CD14-positive monocyte (primary cell): ENCODE measurements around the gene GRID2. TPM values are rescaled to one million over a fixed set of nuclear protein-coding genes. Genes with fewer than 3 reads are reported as not detected.

Experiments
- DNase-seq, 3 donors: peaks; one replicate each; pipeline ENCODE4 v3.0.0-alpha.2; 2011 to 2022
- H2AFZ ChIP-seq: 2 replicates; pipeline ENCODE4 v1.6.0; 2012; ENCODE audit warnings: mild to moderate bottlenecking, low read depth, low read length, inconsistent platforms; ENCODE audit not compliant: insufficient read depth, poor library complexity, severe bottlenecking
- H3K27ac ChIP-seq, 2 donors: 1 replicate in 1 of 2; 2 replicates in 1 of 2; pipeline ENCODE4 v1.5.1; 2012 to 2013; ENCODE audit warnings: low read length in 2 of 2, control low read depth in 1 of 2, inconsistent platforms in 1 of 2, low read depth in 1 of 2, mild to moderate bottlenecking in 1 of 2
- H3K27me3 ChIP-seq, 2 donors: one replicate each; pipeline versions ENCODE4 v1.6.0 to v1.6.1; 2011 to 2013; ENCODE audit warnings: low read length in 2 of 2; ENCODE audit not compliant: control insufficient read depth in 2 of 2, insufficient read depth in 2 of 2
- H3K36me3 ChIP-seq, 2 donors: replicated peaks in 1 of 2; 1 replicate in 1 of 2; 2 replicates in 1 of 2; pipeline versions ENCODE4 v1.5.1 to v1.6.1; 2012 to 2013; ENCODE audit warnings: low read length in 2 of 2, control low read depth in 1 of 2, inconsistent platforms in 1 of 2, mild to moderate bottlenecking in 1 of 2; ENCODE audit not compliant: insufficient read depth in 2 of 2, control insufficient read depth in 1 of 2
- H3K4me1 ChIP-seq, 2 donors: 1 replicate in 1 of 2; 2 replicates in 1 of 2; pipeline versions ENCODE4 v1.5.1 to v1.6.1; 2012 to 2013; ENCODE audit warnings: low read length in 2 of 2, control low read depth in 1 of 2, inconsistent platforms in 1 of 2, mild to moderate bottlenecking in 1 of 2, moderate library complexity in 1 of 2; ENCODE audit not compliant: insufficient read depth in 2 of 2, control insufficient read depth in 1 of 2
- H3K4me2 ChIP-seq: replicated peaks from 2 replicates; pipeline ENCODE3; 2012; ENCODE audit warnings: low read length, moderate library complexity, mild to moderate bottlenecking; ENCODE audit not compliant: poor library complexity, severe bottlenecking; ENCODE audit errors: extremely low read depth
- H3K4me3 ChIP-seq, 3 experiments: fragments of 200-600 bp in 1 of 3; sonication (generic) in 1 of 3; replicated peaks in 1 of 3; 1 replicate in 2 of 3; 2 replicates in 1 of 3; pipeline ENCODE4 v1.5.1; 2011 to 2013; ENCODE audit warnings: low read length in 3 of 3, mild to moderate bottlenecking in 3 of 3, control low read depth in 2 of 3, low read depth in 2 of 3, inconsistent platforms in 1 of 3, moderate library complexity in 1 of 3
- H3K79me2 ChIP-seq: 2 replicates; pipeline ENCODE4 v1.6.0; 2012; ENCODE audit warnings: mild to moderate bottlenecking, control low read depth, inconsistent platforms, low read length, moderate library complexity; ENCODE audit not compliant: insufficient read depth
- H3K9ac ChIP-seq: 2 replicates; pipeline ENCODE4 v1.6.0; 2017; ENCODE audit warnings: low read length, mild to moderate bottlenecking; ENCODE audit not compliant: insufficient read depth, poor library complexity, severe bottlenecking
- H3K9me3 ChIP-seq, 2 donors: replicated peaks in 1 of 2; 1 replicate in 1 of 2; 2 replicates in 1 of 2; pipeline versions ENCODE4 v1.5.1 to v1.6.1; 2012 to 2013; ENCODE audit warnings: low read length in 2 of 2, control low read depth in 1 of 2; ENCODE audit not compliant: control insufficient read depth in 1 of 2, insufficient read depth in 1 of 2
- H4K20me1 ChIP-seq: 2 replicates; pipeline ENCODE4 v1.6.0; 2012; ENCODE audit warnings: mild to moderate bottlenecking, low read length, control low read depth, moderate library complexity; ENCODE audit not compliant: insufficient read depth
- H3K27ac Mint-ChIP-seq, 7 donors: one replicate each; pipeline ENCODE4 v1.8.0; 2020; ENCODE audit warnings: mild to moderate bottlenecking in 7 of 7, mixed read lengths in 7 of 7, moderate library complexity in 6 of 7, inconsistent platforms in 2 of 7
- H3K27me3 Mint-ChIP-seq, 3 donors: one replicate each; pipeline ENCODE4 v1.8.0; 2021 to 2022; ENCODE audit warnings: low read depth in 3 of 3, mild to moderate bottlenecking in 3 of 3, mixed read lengths in 3 of 3, moderate library complexity in 3 of 3, inconsistent platforms in 1 of 3
- H3K36me3 Mint-ChIP-seq, 2 donors: one replicate each; pipeline ENCODE4 v1.8.0; 2020; ENCODE audit warnings: mixed read lengths in 2 of 2, inconsistent platforms in 1 of 2, mild to moderate bottlenecking in 1 of 2
- H3K4me1 Mint-ChIP-seq: one replicate; pipeline ENCODE4 v1.8.0; 2020; ENCODE audit warnings: mild to moderate bottlenecking, mixed read lengths
- H3K4me3 Mint-ChIP-seq, 2 donors: one replicate each; pipeline ENCODE4 v1.8.0; 2020; ENCODE audit warnings: mild to moderate bottlenecking in 2 of 2, mixed read lengths in 2 of 2, moderate library complexity in 1 of 2
- H3K9me3 Mint-ChIP-seq, 7 donors: one replicate each; pipeline ENCODE4 v1.8.0; 2020 to 2022; ENCODE audit warnings: mixed read lengths in 7 of 7, mild to moderate bottlenecking in 6 of 7, moderate library complexity in 6 of 7, inconsistent platforms in 2 of 7
- CTCF ChIP-seq: fragments of 200-600 bp; IDR thresholded peaks from one replicate; pipeline ENCODE4 v1.8.0; 2022; ENCODE audit warnings: antibody characterized with exemption, mild to moderate bottlenecking
- WGBS: methylation state at CpG from one replicate; pipeline ENCODE4 v1.1.5; 2013; ENCODE audit warnings: missing lambda C conversion rate; ENCODE audit not compliant: insufficient coverage; 5-methylcytosine and 5-hydroxymethylcytosine counted together
- intact Hi-C, 2 donors: fragments of 100-400 bp; cut with micrococcal nuclease; formaldehyde crosslinking; loops; one replicate each; pipeline versions ENCODE4 v1.15.0 to v1.15.1; 2023
- polyA plus RNA-seq, 3 donors: library from polyadenylated mRNA; depleted of rRNA in 1 of 3; unstranded in 2 of 3; stranded (reverse) in 1 of 3; fragments of 300-500 nt in 2 of 3; fragments of >200 nt in 1 of 3; fragmentation: Illumina TruSeq in 2 of 3; gene quantifications; 1 replicate in 2 of 3; 2 replicates in 1 of 3; pipeline ENCODE4 v1.2.3, GENCODE V29; 2012 to 2021

GRID2 gene
- polyA plus RNA-seq, 3 donors, result not detected

GRCh38 chr4:93072292-93072691 is 768.5 kb downstream of the GRID2 start:
- no peak for TF ChIP-seq CTCF
- Histone ChIP-seq H3K79me2 (no peaks in the 10 kb centered on the region), H3K4me3 (no peak overlapping the region), H3K27ac (no peak overlapping the region), H3K36me3 (no peaks in the 10 kb centered on the region), H4K20me1 (no peaks in the 10 kb centered on the region), H2AFZ (no peak overlapping the region), H3K9ac (no peak overlapping the region), H3K27me3 (no peaks in the 10 kb centered on the region), H3K4me1 (no peaks in the 10 kb centered on the region), H3K9me3 (peaks cover 0 to 3% of the 10 kb centered on the region in 2 donors), H3K4me2 (no peak overlapping the region)
- peaks cover 0 to 1% (median 0%) of the 10 kb centered on the region in 7 donors for H3K9me3 Mint-ChIP-seq
- intact Hi-C loops, result no loop called here
- no peaks in the 10 kb centered on the region for H3K36me3 Mint-ChIP-seq
- no peak overlapping the region for H3K27ac Mint-ChIP-seq
- no peak overlapping the region for H3K4me3 Mint-ChIP-seq
- H3K27me3 Mint-ChIP-seq, result no peaks in the 10 kb centered on the region
- DNase-seq, result no peak
- no peaks in the 10 kb centered on the region for H3K4me1 Mint-ChIP-seq

- Mint-ChIP-seq H3K27me3 (peaks cover 0 to 2% (median 1%) of the 10 kb centered on the region in 3 donors), H3K4me3 (no peak overlapping the region), H3K4me1 (no peaks in the 10 kb centered on the region), H3K9me3 (peaks cover 0 to 6% (median 2%) of the 10 kb centered on the region in 7 donors), H3K27ac (no peak overlapping the region), H3K36me3 (no peaks in the 10 kb centered on the region)
- Histone ChIP-seq H3K79me2 (no peaks in the 10 kb centered on the region), H3K9ac (no peak overlapping the region), H4K20me1 (no peaks in the 10 kb centered on the region), H2AFZ (no peak overlapping the region), H3K4me2 (no peak overlapping the region), H3K36me3 (no peaks in the 10 kb centered on the region), H3K27ac (no peak overlapping the region), H3K9me3 (no peaks in the 10 kb centered on the region), H3K4me1 (no peaks in the 10 kb centered on the region), H3K4me3 (no peak overlapping the region), H3K27me3 (no peaks in the 10 kb centered on the region)
- WGBS, result no CpG with 5 or more reads among the region's 2 CpGs
- no peak for TF ChIP-seq CTCF
- no peak for DNase-seq
- intact Hi-C loops, result no loop called here
Observed at GRCh38 chr4:93080316-93080715, 776.5 kb downstream of the GRID2 start.
